SIG-M5 treated with dmso at 0.1 percent for 504 hours (cell line): Measurements from ENCODE around the gene GAB1.
A peak's percentile ranks its signal among the peaks of the same experiment; 100 is the strongest.
"Not testable (repeated sequence)": the region's sequence is repeated elsewhere in the genome, so short reads cannot be mapped to it uniquely, and the experiment has no call there.

Source experiments
- DNase-seq: peaks from one replicate; lab custom pipeline; 2025; ENCODE audit not compliant: unreplicated experiment; lab: John Stamatoyannopoulos, UW

Gene GAB1

DNA sequence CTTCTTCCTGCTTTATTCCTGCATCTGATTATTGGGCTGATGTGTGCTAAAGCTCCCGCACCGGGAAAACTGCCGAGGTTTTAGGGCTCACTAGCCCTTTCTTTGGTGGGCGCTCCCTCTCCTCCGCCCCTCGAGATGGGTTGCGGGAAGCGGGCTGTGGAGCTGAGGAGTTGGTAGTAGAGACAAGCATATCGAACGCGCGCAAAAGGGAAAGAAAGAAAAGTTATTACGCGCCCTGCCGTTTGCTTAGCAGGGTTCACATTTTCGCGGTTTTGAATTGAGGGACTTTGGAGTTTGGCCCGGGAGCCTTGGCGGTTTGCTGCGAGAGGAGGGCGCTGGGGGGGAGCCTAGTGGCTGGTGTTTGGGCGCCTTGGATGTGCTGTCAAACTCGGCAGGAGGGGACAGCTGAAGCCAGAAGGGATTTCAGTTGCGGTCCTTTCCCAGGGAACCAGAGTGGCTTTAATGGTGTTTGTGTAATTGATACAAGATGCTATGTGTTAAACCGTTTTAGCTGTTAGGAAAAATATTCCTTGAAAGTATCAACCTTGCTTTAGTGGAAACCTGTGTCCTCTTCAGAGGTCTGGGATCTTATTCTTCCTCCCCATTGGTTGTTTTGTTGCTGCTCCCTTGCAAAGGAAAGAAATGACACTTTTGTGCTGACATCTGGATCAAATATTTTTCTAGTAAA, 1.1 kb downstream of the GAB1 start:
- peak; percentile 16 for DNase-seq

DNA sequence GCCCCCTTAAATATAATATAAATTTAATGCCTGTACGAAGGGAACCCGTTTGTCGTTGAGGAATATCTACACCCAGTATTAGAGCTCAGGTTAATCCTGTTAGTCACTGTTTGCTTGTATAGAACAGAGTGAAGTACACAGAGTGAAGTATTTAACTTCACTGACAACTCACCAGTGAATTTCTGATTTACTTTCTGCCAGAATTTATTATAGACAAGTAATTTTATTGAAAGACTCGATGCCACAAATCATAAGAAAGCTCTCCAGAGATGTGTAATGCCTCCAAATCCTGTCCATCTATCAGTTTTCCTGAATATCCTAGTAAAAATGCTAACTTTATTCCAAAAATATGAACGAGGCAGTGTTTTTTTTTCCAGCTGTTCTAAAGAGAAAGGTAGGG, 1.6 kb downstream of the GAB1 start:
- no peak for DNase-seq

DNA sequence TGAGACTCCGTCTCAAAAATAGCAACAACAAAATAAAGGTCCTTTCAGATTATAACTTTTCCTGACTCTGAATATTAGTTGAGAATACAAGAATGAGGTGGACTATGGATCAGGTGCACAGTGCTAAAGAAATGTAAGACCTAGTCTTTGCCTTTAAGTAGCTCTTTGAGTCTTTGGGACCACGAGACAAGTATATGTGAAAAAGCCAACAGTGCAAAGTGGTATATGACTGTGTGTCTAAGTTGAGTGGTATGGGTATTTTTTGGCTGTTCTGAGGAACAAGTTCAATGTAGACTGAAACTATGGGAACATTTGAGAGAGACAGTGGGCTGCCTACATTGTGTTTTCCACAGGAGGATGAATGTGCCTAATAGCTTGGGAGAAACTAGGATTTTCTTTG, 2.8 kb downstream of the GAB1 start:
- DNase-seq: no peak

DNA sequence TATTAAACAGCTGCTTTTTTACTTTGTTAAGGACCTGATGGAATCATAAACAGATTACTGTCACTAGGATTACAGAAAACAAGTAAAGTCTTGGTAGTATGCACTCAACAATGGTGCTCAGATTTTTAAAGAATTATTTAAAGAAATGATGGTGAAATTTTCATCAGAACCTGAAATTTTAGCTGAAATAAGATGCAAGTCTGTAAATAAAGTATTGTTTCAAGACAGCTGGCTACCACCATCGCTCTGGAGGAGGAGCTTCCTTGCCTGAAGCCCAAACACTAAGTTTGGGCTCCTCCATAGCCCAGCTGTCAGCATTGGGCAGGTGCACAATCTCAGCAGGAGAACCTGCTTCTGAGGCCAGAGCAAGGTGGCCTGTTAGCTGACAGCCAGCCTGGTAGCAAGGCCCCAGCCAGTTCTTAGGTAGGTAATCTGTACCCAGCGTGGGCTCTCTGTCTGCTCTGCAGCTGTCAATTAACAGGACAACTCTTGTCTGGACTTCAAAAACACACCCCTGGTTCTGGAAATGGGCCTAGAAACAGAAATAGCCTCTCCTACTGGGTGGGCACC, 4.6 kb downstream of the GAB1 start:
- DNase-seq: no peak

DNA sequence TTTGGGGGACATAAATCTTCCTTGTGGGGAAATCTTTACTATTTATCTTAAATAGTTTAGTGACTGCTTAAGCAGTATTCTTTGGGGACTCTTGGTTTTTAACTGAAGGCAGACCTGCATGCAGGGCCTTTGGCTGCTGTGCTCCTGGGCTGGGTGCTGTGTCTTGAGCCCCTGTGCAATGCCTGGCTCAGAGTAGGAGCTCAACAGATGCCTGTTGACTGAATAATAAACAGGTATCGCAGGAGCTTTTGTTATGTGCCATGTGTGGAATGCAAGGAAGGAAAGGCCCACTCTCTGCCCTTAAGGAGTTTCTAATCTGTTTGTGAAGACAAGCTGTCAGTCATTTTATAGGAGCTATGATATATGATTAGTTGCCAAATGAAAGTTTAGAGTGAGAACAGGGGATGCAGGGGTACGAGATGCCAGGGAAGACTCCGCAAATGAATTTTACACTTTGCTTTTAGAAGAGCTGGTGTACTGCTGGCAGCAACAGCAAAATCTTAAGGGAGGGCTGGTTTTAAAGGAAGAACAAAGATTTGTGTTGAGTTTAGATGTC, 6.7 kb downstream of the GAB1 start:
- no peak for DNase-seq

DNA sequence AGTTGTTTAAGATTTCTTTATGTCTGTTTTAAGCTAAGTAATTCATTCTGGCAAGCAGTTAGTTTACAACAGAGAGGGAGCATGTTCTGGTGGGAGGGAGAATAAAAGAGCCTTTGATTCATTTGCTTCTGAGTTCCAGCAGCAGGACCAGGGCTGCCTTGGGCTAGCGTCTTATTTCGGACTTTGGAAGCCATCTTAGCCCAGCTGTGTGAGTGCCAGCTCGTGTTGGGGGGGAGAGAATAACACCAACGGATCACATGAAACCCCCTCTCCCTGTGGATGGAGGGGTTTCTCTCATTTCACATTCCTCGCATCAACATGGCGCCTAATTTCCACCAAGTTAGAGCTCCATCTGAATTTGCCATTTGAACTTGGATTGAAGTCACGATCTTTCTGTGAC, 7.4 kb downstream of the GAB1 start:
- no peak for DNase-seq

DNA sequence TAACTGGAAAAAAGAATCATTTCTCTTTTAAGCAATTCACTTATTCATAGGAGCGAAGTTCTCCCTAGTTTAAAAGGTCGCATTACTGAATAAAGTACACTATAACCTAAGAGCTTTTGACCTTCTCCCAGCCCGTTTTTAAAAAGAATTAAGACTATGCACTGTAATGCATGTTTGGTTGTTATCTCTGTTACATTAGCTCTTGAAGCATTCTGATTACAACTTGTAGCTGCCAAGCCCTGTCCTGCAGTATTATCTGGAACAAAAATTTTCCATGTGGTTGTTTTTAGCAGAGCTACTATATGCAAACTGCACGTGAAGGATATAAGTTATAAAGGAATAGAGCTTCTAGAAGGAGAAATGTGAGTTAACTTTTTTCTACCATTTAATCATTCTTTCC, 8.1 kb downstream of the GAB1 start:
- no peak for DNase-seq

DNA sequence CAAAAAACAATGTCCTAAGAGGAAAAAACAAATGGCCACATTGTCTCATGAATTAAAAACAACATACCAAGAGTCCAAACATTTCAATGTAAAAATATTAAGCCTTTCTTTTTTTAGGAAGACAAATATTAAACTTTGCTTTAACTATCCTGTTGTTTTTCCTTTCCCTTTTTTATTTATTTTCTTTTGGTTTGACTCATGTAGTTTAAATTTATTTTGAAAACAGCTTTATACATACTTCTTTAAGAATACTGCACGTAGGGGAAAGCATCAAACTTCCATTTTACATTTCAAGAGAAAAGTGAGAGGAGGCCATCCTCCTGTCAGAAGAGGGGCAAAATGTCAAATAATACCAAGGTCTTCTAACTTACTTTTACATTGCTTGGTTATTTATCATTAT, 8.7 kb downstream of the GAB1 start:
- DNase-seq: no peak

DNA sequence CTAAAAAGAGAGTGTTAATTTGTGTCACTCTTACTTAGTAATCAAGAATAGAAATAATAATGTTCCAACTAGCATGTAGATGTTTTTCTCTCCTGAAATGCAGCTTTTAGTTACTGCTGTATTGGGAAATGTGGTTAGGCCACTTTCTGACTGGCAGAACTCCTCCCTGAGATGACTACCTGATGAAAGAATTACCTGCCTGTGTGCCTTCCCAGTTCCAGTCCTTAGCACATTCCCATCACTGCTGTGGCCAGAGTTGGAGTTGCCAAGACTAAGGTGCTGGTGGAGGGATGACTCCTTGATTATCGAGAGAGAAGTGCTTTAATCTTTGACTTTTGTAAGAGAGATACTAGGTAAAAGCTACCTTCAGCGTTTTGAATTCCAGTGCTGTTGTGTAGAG, 9.5 kb downstream of the GAB1 start:
- DNase-seq: peak; percentile 14

DNA sequence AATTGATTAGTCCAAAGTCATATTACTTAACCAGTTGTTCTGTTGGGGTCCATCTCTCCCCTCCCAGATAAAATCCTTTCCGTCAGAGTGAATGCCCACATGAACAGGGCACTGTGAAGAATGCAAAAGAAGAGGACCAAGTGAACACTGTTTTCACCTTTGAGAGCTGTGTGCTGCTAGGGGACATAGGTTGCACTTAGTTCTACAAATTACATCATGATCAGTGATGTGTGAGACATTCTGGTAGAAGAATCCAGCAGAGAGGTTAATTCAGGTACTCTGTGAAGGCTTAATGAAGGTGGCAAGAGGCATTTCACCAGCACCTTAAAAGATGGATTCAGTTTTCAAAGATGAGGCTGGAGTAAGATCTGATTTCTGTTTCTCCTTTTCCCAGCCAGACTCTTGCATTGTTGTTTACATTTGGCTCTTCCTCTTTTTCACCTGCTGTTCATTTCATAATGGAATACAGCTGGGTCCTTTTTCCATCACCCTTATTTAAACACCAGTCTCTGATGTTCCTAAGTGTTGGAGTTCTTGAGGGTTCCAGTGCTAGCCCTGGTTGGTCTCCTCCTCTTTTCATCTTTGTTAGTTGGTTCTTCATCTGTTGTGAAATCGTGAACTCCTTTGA, 10.9 kb downstream of the GAB1 start:
- DNase-seq: peak; percentile 0

DNA sequence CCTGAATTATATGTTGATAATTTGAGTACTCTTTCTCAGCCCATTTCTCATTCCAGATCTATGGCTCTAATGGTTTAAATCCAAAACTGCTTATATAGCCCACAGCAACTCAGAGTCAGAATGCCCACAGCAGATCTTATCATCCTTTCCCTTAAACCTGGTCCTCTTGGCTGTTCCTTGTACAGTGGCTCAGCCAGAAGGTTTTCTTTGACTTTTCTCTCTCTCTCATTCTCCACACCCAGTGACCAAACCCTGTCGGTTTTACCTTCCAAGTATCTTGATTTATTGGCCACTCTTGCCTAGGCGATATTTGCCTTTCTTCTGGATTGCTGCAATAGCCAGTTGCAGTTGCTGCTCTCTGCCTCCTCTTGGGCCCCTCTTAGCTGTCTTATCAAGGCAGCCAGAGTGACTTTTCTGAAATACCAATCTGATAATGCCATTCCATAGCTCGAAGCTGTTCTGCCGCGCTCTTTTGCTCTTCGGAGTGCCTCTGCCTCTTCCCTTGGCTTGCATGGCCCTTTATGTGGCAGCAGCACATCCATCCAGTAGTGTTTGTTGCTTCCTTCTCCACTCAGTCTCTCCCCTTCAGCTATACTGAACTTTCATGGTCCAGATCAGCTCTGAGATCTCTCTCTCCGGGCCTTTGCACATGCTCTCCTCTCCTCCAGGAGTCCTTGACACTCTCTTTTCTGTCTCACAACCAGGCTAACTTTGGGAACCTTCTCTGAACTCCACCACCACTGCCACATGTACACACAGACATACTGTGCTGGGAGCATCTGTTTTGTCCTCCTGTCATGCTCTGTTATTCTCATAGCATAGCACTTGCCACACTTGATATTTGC, 11.8 kb downstream of the GAB1 start:
- no peak for DNase-seq

DNA sequence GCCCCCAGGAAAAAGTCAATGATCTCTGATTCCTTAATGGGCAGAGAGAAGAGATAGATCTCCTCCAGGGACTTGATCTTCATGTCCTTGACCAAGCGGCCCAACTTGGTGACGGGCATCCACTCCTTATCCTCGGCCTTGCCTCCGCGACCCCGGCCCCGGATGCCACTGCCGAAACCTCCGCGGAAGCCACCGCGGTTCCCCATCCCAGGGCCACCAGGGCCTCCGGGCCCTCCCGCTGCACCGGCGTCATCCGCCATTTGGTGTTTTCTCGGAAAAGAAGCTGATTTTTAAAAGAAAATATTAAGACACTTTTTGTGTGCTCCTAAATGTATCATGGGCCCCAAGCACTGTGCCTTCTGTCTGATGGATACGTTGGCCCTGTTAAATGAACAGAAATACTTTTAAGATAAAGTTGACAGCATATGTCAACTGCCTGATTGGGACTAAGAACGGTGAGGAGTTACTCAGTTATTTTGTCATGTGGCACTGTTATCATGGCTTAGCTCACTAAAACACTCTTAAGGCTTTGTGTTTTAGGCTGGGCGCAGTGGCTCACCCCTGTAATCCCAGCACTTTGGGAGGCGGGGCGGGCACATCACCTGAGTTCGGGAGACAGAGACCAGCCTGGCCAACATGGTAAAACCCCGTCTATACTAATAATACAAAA, 13.3 kb downstream of the GAB1 start:
- DNase-seq: not testable (repeated sequence)

DNA sequence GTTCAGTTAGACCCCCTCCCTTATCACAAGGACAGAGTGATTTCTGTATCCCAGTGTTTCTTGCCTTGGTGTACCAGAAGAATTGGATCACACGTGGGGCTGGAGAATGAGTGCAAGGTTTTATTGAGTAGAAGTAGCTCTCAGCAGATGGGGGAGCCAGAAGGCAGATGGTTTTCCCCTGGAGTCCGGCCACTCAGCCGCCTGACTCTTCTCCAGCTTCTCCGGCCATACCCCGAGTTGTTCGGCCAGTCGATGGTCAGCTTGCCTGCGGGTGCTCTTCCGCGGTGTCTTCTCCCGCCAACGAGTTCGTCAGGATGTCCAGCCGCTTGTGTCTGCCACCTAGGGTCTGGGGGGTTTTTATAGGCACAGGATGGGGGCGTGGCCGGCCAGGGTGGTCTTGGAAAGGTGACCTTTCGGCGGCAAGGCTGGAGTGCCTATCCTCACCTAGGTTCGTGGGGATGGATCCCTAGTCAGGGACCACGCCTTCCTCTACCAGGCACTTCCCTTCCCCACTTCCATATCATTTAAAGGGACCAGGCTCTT, 14.5 kb downstream of the GAB1 start:
- no peak for DNase-seq

DNA sequence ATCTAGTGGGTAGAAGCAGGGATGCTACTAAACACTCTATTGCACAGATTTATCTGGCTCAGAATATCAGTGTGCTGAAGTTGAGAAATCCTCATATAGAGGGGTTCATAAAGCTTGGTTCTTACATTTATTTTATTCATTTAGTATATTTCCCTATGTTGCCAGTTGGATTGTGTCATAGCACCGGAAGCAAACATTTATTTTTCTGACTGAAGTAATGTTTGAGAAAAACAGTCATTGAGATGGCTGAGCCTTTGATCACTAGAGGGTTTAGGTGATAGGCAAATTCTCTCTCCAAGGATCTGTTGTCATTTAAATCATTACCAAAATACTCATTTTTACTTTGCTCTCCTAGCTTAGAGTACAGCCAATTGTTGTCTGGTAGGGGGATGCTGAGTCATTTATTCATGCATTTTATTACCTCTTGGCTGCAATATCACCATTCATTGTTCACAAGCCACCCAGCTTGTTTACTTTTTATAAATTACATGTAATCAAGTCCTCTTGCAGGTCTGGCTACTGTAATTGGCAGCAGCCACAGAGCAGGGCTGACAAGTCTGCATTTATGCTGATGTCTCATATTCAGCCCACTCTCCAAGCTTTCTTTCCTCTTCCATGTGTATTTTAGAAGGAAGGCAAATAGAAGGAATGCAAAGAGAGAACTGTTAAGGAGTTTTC, 15.2 kb downstream of the GAB1 start:
- no peak for DNase-seq

DNA sequence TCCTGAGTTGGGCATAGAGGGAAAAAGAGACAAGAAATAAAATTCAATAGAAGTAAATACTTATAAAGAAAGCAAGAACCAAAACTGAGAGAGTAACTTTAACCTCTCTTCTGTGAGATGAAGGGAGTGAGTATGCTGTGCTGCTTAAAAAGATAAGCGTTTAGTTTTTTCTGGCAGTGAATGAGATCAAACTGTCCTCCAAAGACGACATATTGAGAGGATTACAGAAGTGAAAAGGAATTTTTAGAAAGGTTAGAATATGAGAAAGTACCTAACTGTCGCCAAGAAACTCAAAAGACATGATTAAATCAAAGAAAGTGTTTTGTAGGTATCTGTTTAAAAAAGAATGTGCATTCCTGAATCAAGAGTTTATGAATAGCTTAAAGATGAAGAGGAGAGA, 16.0 kb downstream of the GAB1 start:
- DNase-seq: no peak

DNA sequence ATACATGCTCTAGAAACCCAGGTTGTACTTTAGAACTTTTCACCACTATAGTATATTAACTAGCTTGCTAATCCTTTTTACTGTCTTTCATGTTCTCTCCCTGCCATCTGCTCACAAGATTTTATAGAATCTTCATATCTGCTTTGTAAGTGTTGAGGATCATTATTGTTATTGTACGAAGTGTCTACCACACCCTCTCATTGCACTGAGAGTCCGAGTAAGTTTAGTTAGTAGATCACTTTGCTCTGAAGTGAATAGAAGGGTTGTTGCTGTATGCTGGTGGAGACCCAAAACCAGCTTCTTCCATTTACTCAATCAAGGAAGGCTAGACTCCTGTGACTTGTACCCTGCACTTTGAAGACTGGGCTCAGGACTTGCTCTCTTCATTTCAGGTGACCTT, 17.1 kb downstream of the GAB1 start:
- no peak for DNase-seq

DNA sequence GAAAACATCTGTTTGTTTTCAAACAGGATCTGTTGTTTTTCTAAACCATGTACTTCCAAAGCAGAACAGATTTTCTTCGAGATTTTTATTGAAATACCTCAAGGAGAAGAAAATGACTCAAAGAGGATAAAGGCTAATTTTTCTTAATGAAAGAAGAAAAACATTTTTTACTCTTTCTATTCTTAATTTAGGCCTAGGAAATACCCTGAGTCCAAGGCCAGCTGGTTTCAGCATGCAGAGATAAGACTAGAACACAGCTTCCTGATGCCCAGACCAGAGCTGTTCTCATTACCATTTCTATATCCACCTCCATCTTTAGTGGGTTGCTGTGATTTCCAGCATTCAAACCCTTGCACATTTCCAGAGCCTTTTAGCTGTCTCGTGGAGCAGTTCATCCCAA, 18.3 kb downstream of the GAB1 start:
- DNase-seq: no peak

DNA sequence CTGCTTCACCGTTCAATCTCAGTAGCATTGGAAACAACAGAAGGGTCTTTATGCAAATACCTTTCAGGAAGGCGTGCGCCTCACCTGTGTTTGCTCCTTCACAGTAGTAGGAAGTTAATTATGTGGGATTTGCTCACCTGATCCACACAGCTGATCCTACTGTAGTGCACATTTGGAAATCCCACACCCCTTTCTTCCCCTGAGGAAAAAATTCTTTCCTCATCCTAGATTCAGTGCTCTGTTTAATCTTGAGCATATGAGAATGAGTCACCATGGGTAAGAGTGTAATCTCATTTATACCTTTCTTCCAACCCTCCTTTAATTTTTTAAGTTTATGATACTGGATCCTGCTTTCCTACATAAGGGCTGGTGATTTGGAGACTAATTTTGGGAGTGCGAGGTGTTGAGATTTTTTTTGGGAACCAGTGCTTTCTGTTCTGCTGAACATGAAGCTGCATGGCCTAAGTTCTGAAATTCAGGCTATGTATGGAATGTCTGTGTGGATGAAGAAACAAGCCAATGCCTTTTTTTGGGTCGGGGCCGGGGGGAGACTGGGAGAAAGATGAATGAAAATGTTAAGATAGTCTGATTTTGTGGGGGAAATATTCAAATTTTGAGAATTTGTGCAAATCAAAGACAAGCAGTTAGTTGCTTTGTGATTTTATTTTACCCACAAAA, 19.0 kb downstream of the GAB1 start:
- no peak for DNase-seq

DNA sequence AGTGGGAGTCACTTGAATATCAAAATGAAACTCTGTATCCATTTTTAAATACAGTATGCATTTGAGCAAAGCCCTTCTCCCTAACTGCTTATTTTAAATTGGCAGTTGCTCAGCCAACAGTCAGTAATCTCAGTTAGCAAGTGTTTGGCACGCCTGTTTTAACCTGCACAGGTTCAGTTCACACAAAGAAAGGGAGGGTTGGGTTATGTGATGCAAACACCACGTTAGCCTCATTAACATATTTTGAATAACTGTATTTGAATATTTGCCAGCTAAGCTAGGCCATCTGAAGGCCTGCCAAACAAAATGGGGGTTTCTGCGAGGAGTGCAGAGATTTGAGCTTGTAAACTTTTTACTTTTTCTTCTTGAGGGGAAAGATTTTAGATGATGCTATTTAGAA, 19.8 kb downstream of the GAB1 start:
- DNase-seq: no peak
